ENCODE results near the gene PTDSS2. TPM values are rescaled to one million over a fixed set of nuclear protein-coding genes. Genes with fewer than 3 reads are reported as not detected.
"Not testable (repeated sequence)": the region's sequence is repeated elsewhere in the genome, so short reads cannot be mapped to it uniquely, and the experiment has no call there.

PTDSS2 gene
- total and polyA plus RNA-seq, 4 donors, result 5.1 to 15.6 (median 10.2) TPM

DNA sequence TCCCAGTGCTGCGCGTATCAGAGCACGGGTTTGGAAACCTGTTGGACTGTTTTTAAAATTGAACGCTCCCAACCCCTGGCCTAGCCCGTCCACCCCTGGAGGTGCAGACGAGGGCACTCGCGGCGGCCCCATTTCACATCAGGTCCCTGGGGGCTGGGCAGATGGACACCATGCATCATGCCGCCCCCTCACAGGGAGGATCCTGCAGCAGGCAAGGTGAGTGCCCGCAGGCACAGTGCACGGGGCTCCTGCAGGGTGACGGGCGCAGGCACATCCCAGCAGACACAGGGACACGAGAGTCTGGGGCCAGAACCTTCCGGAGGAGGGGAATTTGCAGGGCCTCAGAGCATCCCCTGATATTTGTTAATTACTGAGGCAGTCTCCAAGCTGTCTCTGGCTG, 15.6 kb upstream of the PTDSS2 start:
- Histone ChIP-seq H3K36me3 (ENCODE audit: control insufficient read depth in 4 of 4, insufficient read depth in 3 of 4, low read depth in 1 of 4, low read length in 3 of 4) (no peaks in the 10 kb centered on the region), H3K27ac (ENCODE audit: low read depth in 1 of 2, low read length in 2 of 2) (no peak overlapping the region), H3K4me3 (ENCODE audit: low read depth in 1 of 3, low read length in 3 of 3) (no peak overlapping the region), H3K9ac (ENCODE audit: low read depth in 1 of 2, low read length in 2 of 2) (no peak overlapping the region), H3K9me3 (ENCODE audit: control insufficient read depth in 4 of 4, low read length in 3 of 4) (no peaks in the 10 kb centered on the region), H3K4me1 (ENCODE audit: control insufficient read depth in 4 of 4, insufficient read depth in 4 of 4, low read length in 3 of 4) (no peaks in the 10 kb centered on the region), H3K27me3 (ENCODE audit: control insufficient read depth in 4 of 4, insufficient read depth in 4 of 4, low read length in 3 of 4) (no peaks in the 10 kb centered on the region)
- WGBS, result 93% methylated on average over 16 of the region's 16 CpGs
- no peak for DNase-seq (ENCODE audit: low spot score)
- TF ChIP-seq ATF3 (IDR thresholded peaks at IDR 0.05) (no peak), EGR1 (IDR thresholded peaks at IDR 0.05; ENCODE audit: low read depth in 2 of 2) (no peak), TAF1 (conservative IDR thresholded peaks at IDR 0.05) (no peak)

DNA sequence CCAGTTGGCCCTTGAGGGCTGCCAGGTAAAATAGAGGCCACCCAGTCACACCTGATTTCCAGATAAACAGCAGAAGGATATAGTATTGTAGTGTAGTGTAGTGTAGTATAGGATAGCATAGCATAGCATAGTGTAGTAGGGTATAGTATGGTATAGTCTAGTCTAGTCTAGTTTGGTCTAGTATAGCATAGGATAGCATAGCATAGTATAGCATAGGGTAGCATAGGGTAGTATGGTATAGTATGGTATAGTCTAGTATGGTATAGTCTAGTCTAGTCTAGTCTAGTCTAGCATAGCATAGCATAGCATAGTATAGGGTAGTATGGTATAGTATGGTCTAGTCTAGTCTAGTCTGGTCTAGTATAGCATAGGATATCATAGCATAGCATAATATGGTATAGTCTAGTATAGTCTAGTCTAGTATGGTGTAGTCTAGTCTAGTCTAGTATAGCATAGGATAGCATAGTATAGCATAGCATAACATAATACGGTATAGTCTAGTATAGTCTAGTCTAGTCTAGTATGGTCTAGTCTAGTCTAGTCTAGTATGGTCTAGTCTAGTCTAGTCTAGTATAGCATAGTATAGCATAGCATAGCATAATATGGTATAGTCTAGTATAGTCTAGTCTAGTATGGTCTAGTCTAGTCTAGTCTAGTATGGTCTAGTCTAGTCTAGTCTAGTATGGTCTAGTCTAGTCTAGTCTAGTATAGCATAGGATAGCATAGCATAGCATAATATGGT, 14.9 kb upstream of the PTDSS2 start:
- H3K27me3 ChIP-seq (ENCODE audit: control insufficient read depth in 4 of 4, insufficient read depth in 4 of 4, low read length in 3 of 4); H3K4me1 ChIP-seq (ENCODE audit: control insufficient read depth in 4 of 4, insufficient read depth in 4 of 4, low read length in 3 of 4); H3K36me3 ChIP-seq (ENCODE audit: control insufficient read depth in 4 of 4, insufficient read depth in 3 of 4, low read depth in 1 of 4, low read length in 3 of 4); DNase-seq (ENCODE audit: low spot score); H3K9ac ChIP-seq (ENCODE audit: low read depth in 1 of 2, low read length in 2 of 2); H3K9me3 ChIP-seq (ENCODE audit: control insufficient read depth in 4 of 4, low read length in 3 of 4); H3K4me3 ChIP-seq (ENCODE audit: low read depth in 1 of 3, low read length in 3 of 3); H3K27ac ChIP-seq (ENCODE audit: low read depth in 1 of 2, low read length in 2 of 2): not testable (repeated sequence)
- WGBS, result 98% methylated on average over 1 of the region's 1 CpG

DNA sequence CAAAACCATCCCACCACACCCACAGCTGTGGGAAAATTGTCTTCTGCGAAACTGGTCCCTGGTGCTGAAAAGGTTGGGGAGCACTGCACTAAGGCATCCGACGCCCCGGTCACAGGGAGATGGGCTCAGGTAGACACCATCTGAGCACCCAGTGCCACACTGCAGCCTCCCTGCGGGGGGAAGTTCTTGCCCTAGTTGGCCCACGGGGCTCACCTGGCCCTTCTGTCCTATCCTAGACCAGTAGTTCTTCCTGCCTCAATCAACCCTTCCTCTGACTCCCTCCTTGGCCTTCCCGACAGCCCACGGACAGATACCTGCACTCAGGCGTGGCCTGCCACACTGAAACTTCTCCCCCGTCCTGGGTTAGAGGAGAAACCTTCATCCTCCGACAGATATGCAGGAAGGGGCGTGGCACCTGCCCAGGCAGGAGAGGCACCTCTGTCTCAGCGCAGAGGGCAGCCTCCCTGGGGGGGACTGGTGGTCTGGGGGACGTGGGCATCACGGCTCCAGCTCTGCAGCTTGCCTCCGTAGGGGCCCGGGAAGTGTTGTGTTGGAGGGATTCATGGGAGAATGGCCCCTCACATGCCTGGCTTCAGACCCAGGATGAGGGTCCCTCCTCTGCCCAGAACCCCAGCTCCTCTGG, 12.7 kb upstream of the PTDSS2 start:
- no peak for DNase-seq (ENCODE audit: low spot score)
- WGBS, result 83% methylated on average over 17 of the region's 17 CpGs
- Histone ChIP-seq H3K27ac (ENCODE audit: low read depth in 1 of 2, low read length in 2 of 2) (no peak overlapping the region), H3K27me3 (ENCODE audit: control insufficient read depth in 4 of 4, insufficient read depth in 4 of 4, low read length in 3 of 4) (no peaks in the 10 kb centered on the region), H3K4me1 (ENCODE audit: control insufficient read depth in 4 of 4, insufficient read depth in 4 of 4, low read length in 3 of 4) (no peaks in the 10 kb centered on the region), H3K4me3 (ENCODE audit: low read depth in 1 of 3, low read length in 3 of 3) (no peak overlapping the region), H3K36me3 (ENCODE audit: control insufficient read depth in 4 of 4, insufficient read depth in 3 of 4, low read depth in 1 of 4, low read length in 3 of 4) (no peaks in the 10 kb centered on the region), H3K9me3 (ENCODE audit: control insufficient read depth in 4 of 4, low read length in 3 of 4) (no peaks in the 10 kb centered on the region), H3K9ac (ENCODE audit: low read depth in 1 of 2, low read length in 2 of 2) (no peak overlapping the region)
- TF ChIP-seq TAF1 (conservative IDR thresholded peaks at IDR 0.05) (no peak), HNF4A (conservative IDR thresholded peaks at IDR 0.05) (no peak), MAX (IDR thresholded peaks at IDR 0.05) (no peak), RXRA (IDR thresholded peaks at IDR 0.05) (no peak), REST (IDR thresholded peaks at IDR 0.05) (no peak), YY1 (IDR thresholded peaks at IDR 0.05) (no peak), RAD21 (IDR thresholded peaks at IDR 0.05) (no peak), NR2F2 (IDR thresholded peaks at IDR 0.05) (no peak)
- TF ChIP-seq, protein P1, sequence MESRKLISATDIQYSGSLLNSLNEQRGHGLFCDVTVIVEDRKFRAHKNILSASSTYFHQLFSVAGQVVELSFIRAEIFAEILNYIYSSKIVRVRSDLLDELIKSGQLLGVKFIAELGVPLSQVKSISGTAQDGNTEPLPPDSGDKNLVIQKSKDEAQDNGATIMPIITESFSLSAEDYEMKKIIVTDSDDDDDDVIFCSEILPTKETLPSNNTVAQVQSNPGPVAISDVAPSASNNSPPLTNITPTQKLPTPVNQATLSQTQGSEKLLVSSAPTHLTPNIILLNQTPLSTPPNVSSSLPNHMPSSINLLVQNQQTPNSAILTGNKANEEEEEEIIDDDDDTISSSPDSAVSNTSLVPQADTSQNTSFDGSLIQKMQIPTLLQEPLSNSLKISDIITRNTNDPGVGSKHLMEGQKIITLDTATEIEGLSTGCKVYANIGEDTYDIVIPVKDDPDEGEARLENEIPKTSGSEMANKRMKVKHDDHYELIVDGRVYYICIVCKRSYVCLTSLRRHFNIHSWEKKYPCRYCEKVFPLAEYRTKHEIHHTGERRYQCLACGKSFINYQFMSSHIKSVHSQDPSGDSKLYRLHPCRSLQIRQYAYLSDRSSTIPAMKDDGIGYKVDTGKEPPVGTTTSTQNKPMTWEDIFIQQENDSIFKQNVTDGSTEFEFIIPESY (IDR thresholded peaks at IDR 0.05), result no peak
